ENCODE data around the gene R3HDM4.
"Not testable (repeated sequence)": the region's sequence is repeated elsewhere in the genome, so short reads cannot be mapped to it uniquely, and the experiment has no call there.

R3HDM4 gene

GRCh38 chr19:911197-912033, 1.6 kb downstream of the R3HDM4 start:
- no peak for DNase-seq

DNA sequence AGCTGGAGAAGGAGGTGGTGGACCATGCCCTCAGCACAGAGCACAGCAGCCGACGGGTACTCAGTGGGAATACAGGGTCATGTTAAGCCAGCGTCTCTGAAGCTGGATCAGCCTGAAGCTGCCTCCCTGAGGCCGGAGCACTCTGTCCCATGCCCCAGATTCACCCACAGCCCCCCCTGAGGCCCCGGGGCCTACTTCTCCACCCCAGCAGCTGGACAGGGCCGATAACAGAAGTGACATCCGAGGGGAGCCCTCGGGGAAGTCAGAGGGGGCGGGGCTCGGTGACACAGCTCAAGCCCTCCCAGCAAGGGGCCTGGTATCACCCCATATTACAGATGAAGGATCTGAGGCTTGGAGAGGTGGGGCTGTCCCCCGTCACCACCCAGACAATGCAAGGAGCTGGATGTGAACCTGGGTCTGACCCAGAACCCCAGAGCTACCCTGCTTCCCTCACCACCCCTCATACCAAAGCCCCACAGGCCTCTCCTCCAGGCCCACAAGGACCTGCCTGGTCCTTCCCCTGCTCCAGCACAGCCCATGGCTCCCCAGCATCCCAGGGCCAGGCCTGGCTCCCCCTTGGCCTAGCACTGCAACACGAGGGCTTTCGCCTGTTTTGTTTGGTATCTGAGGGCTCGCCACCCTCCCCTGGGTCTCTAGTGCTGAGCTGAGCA, 5.7 kb downstream of the R3HDM4 start:
- DNase-seq, result no peak

DNA sequence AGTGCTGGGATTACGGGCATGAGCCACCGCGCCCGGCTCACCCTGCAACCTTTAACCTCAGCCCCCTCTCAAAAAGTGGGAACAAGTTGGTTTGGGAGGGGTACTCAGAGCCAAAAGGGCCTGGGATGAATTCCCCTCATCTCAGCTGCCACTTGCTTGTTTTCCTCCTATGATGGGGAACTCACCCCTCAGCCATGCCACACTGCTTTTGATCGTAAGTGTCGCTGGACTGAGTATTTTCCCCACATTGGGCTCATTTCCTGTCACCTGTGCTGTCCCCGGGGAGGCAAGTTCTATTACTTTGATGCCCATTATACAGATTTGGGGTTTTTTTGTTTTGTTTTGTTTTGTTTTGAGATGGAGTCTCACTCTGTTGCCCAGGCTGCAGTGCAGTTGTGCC, 6.5 kb downstream of the R3HDM4 start:
- no peak for DNase-seq

DNA sequence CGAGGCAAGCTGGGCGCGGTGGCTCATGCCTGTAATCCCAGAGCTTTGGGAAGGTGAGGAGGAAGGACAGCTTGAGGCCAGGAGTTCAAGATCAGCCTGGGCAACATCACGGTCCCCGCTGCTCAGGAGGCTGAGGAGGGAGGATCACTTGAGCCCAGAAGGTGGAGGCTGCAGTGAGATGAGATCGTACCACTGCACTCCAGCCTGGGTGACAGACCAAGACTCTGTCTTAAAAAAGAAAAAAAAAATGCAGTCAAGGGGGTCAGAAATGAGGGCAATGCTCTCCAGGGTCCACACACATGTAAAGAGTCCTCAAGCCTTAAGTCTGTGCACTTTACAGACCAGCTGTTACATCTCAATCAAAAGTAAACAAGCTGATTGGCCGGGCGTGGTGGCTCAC, 8.5 kb downstream of the R3HDM4 start:
- DNase-seq, result no peak

GRCh38 chr19:903266-903797, 9.7 kb downstream of the R3HDM4 start:
- no peak for DNase-seq

- no peak for DNase-seq
Observed at GRCh38 chr19:902446-903226, 10.4 kb downstream of the R3HDM4 start.

- DNase-seq, result no peak
Observed at GRCh38 chr19:902093-902370, 11.0 kb downstream of the R3HDM4 start.

DNA sequence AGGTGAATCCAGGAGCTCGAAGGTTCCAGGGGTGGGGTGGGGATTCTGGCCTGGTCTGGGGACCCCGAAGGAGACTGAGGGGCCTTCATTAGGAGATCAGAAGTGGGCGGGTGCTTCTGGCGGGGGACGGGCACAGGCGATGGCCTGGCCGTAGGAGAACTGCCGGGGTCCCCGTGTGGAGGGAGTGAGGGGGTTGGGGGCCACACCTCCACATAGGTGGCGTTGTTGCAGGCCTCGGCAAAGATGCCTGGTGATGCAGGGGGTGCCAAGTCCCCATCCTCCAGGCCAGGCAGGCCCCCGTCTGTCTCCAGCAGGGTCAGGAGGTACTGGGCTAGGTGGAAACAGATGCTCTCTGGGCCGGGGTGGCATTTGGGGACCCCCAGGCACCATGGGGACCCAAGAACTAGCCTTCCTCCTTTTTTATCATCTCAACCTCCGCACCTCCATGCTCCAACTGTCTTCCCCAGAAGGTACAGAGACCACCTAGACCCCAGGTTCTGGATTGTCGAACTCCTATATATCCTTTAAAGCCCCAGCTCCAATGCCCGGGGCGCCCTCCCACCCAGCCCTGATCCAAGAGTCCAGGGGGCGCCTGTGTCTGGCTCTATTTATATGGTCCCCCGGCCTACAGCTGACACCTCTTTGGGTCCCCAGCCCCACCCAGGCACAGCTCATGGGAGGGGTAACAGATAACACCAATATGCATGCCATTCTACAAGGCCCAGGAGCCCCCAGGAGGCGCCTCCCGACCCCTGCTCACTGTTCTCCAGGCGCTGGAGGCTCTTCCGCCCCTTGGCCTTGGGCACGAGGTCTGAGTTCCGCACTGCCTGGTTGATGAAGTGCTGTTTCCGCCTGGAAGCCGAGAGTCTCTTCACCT, 11.6 kb downstream of the R3HDM4 start:
- DNase-seq, result no peak

DNA sequence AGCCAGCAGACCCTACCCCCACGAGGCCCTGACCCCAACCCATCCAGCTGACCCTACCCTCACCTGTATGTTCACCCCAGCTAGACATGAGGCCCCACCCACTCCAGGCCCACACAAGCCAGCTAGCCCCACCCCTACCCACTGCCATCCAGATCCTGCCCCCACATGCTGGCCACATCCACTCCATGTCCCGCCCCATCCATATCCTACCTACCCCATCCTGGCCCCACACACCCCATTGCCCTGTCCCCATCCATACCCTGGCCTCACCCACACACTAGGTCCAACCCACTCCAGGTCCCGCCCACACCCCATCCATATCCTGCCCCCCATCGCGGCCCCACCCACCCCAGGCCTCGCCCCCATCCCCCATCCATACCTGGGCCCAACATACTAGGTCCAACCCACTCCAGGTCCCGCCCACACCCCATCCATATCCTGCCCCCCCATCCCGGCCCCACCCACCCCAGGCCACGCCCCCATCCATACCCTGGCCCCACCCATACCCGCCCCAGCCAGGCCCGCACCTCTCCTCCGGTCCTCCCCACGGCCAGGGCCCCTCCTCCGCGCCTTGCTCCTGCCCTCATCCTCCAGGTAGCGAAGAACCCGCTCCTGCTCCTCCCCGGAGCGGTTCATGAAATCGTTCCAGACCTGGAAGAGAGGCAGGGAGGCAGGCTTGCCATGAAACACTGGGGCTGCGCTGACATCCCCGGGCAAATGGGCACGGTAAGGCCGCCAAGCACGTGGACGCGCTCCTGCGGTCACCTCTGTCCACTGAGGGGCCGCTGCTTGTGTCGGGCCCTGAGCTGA, 12.5 kb downstream of the R3HDM4 start:
- no peak for DNase-seq

DNA sequence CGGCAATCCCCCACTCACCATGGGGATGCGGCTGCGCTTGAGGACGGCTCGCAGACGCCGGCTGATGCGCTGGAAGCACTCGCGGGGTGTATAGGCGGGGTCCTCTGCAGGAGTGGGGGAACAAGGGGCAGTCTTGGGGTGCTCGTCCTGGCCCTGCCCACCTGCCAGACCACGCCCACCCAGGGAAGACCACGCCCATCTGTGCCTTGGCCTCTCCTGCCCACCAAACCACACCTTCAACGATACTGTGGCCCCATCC, 13.0 kb downstream of the R3HDM4 start:
- no peak for DNase-seq

DNA sequence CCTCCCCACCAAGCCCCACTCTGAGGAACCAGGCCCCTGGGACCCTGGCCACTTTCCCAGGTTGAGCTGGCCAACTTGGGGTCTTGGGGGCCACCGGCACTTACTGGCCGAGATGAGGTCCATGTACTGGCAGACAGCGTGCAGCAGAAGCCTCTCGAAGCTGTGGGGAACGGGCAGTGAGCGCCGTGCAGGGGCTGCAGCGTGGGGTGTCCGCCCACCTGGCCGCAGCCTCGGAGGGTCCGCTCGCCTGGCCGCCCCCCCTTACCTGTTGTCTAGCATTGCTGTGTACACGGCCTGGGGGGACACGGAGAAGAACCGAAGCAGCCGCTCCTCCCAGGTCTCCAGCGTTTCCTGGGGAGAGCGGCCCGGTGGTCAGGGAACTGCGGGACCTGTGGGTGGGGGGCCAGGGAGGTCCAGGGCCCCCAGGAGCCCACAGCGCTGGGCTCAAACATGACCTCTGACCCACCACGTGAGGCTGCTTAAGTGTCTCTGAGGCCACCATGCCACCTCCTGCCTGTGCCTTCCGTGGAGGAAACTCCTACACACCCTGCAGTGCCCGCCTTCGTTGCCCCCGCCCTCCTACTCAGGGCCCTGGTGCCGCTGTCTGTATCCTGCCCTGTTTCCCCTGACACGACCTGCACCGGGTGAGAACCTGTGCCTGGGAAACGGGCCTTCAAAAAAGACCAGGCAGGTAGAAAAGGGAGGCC, 13.5 kb downstream of the R3HDM4 start:
- no peak for DNase-seq

GRCh38 chr19:898663-899062, 14.4 kb downstream of the R3HDM4 start:
- no peak for DNase-seq

GRCh38 chr19:897442-898039, 15.5 kb downstream of the R3HDM4 start:
- DNase-seq, result no peak

DNA sequence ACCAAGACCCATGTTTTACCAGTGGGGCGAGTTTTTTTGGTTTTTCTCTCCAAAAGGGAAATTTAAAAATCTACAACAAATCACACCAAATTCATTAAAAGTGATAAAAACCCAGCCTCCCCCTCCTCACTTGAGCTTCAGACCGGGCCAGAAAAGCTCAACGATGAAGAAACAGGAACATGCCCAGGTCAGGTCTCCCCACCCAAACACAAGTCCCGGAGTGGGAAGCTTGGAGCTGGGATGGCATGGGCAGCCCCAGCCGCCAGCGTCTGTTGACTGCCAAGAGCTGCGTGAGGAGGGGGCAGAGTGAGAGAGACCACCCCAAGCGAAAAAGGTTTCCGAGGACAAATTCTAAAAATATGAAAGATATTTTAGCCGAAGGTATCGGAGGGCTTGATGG, 16.0 kb downstream of the R3HDM4 start:
- no peak for DNase-seq

- DNase-seq, result no peak
Observed at GRCh38 chr19:896434-896833, 16.6 kb downstream of the R3HDM4 start.

DNA sequence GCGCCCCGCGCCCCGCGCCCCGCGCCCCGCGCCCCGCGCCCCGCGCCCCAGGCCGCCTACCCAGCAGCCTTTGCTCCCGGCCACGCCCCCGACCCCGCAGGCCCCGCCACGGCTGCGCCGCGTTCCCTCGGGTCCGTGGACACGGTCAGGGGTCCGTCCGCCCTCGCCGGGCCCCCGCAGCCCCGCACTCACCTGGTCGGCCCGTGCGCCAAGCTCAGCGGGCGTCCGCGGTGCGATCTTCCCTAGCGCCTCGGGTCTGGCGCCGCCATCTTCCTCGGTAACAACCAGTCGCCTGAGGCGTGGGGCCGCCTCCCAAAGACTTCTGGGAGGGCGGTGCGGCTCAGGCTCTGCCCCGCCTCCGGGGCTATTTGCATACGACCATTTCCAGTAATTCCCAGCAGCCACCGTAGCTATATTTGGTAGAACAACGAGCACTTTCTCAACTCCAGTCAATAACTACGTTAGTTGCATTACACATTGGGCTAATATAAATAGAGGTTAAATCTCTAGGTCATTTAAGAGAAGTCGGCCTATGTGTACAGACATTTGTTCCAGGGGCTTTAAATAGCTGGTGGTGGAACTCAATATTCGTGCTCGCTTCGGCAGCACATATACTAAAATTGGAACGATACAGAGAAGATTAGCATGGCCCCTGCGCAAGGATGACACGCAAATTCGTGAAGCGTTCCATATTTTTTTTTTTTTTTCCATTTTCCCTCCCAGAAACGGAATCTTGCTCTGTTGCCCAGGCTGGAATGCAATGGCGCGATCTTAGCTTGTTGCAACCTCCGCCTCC, 19.9 kb downstream of the R3HDM4 start, which contains the start of the genes MED16 and RNU6-9:
TSS of gene MED16 (minus strand) at position 294 of the 796 bp plus-strand sequence. CDS start 2,056 bp downstream, outside the sequence.
TSS of gene RNU6-9 (plus strand) at position 591 of the 796 bp plus-strand sequence.
- peak; percentile 54 for DNase-seq

DNA sequence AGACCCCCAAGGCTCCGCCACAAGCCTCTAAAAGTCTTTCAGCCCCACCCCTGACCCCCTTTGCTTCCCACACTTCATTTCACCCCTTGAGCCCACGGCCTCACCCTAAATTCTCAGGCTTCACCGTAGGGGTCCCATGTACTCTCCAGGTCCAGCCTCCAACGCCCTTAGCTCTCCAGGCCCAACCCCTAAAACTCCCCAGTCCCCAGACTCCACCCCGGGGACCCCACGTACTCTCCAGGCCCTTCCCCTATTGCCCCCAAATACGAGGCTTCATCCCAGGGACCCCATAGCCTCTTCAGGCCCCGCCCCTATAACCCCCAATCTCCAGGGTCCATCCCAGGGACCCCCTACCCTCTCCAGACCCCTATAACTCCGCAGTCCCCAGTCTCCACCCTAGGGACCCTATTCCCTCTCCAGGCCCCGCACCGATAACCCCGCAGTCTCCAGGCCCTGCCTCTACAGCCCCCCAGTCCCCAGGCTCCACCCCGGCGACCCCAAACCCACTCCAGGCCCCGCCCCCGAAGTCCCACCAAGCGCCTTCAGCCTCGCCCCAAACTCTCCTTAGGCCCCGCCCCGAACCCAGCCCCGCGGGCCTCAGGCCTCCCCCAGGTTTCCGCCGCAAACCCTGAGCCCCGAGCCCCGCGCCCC, 20.7 kb downstream of the R3HDM4 start:
- no peak for DNase-seq

DNA sequence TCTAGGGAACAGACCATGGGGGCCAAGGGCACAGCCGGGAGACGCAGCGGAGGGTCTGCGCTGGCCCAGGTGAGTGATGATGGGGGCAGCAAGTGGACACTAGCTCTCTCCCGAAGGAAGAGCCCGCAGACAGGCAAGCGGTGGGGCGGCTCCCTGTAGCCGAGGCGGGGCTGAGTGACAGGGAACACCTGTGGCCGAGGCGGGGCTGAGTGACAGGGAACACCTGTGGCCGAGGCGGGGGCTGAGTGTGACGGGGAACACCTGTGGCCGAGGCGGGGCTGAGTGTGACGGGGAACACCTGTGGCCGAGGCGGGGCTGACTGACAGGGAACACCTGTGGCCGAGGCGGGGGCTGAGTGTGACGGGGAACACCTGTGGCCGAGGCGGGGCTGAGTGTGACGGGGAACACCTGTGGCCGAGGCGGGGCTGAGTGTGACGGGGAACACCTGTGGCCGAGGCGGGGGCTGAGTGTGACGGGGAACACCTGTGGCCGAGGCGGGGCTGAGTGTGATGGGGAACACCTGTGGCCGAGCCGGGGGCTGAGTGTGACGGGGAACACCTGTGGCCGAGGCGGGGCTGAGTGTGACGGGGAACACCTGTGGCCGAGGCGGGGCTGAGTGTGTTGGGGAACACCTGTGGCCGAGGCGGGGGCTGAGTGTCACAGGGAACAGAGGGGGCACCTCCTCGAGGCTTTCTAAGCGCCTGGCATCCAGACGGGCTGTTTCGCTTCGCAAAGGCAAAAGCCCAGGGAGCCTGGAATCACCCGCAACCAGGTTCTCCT, 21.4 kb downstream of the R3HDM4 start:
- DNase-seq, result not testable (repeated sequence)
